ENCODE measurements around the gene GFAP. TPM values are rescaled to one million over a fixed set of nuclear protein-coding genes. Genes with fewer than 3 reads are reported as not detected.

Gene GFAP
- total RNA-seq, 3 donors from 2014 or later (not counting 1 experiment from before 2014, with no cell fraction given) = not detected

DNA sequence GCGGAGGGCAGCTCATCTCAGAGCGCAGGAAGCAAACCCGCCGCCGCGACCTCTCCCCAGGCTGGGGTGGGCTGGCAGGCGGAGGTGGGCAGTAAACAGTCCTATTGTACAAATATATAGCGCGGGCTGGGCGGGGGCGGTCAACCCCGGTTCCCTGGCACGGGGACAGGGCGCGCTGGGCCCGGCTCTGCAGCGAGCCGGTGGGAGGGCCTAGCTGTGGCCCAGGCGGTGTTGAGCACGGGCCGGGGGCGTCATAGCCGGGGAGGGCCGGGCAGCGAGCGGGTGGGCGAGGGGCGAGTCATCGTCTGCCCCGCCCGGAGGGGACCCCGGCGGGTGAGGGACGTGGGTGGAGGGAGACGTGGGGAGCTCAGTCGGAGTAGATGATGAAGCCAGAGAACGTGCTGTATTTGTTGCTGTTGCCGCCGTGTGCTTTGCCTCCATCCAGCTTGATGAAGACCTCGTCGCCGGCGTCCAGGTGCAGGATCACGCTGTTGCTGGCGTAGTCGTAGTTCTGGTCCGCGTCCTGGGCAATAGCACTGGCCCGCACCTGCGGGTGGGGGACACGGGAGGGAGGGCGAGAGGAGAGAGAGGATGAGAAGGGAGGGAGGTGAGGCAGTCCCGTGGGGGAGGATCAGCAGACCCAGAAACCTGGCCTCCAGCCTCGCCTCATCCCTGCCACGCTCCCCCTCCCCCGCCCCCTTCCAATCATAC is 44.7 kb upstream of the GFAP start:
- Mint-ChIP-seq H3K4me3 (no peak overlapping the region), H3K4me1 (peaks cover 0 to 3% of the 10 kb centered on the region in 2 donors)

DNA sequence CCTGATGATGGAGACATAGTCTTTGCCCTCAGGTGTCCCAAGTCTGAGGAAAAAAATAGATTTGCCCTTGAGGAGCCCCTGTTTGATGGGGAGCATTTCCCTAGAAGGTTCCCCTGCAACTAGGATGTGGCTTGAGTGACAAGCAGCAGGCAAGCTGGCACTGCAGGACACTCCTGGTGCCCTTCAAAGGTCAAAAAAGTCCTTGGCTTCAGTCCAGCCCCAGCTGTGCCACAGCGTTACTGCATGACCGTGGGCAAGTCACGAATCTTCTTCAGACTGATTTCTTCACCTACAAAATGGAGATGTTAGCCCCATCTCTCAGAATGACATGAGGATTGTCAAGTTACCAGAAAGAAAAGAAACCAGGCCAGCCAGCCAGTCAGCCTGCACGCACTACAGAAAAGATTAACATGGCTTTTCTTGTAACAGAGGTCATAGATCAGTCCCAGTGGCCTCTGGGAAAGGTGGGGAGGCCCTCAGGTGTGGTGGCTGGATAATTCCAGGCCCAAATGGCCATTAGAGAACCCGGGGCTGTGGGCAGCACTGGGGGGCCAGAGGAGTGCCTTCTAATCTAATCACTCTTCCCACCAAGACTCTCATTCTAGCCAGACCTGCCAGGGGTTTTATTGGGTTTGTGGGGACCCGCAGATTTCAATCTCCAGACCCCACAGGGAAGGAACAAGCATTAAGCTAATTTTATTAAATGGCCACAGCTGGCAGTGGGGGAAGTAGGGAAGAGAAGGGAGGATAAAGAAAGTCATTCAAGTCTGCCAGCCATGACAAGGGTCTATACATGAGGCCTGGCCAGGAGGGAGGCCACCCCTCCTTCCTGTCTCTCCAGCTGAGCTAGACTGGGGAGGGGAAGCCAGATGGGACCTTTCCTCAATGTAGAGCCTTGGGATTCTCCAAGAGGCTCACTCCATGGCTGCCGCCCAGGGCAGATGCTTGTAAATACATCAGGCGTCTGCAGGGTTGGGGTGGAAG is 42.0 kb upstream of the GFAP start:
- intact Hi-C loops (cut with micrococcal nuclease) = no loop called here
- Mint-ChIP-seq H3K27me3 (ENCODE audit: low read depth in 2 of 2) (peaks cover 31 to 34% of the 10 kb centered on the region in 2 donors), H3K36me3 (no peaks in the 10 kb centered on the region), H3K27ac (no peak overlapping the region), H3K4me3 (no peak overlapping the region), H3K4me1 (no peaks in the 10 kb centered on the region), H3K9me3 (no peaks in the 10 kb centered on the region)
- Histone ChIP-seq H3K4me3 (ENCODE audit: low read length) (no peak overlapping the region), H3K36me3 (ENCODE audit: control insufficient read depth, insufficient read depth, low read length) (no peaks in the 10 kb centered on the region), H3K9me3 (ENCODE audit: control insufficient read depth, insufficient read depth, low read length) (no peaks in the 10 kb centered on the region), H3K27ac (ENCODE audit: low read length) (no peak overlapping the region), H3K4me1 (ENCODE audit: control insufficient read depth, insufficient read depth, low read length) (peaks cover 4% of the 10 kb centered on the region), H3K27me3 (ENCODE audit: control insufficient read depth, insufficient read depth, low read length) (peaks cover 19% of the 10 kb centered on the region)
- TF ChIP-seq, protein P1, sequence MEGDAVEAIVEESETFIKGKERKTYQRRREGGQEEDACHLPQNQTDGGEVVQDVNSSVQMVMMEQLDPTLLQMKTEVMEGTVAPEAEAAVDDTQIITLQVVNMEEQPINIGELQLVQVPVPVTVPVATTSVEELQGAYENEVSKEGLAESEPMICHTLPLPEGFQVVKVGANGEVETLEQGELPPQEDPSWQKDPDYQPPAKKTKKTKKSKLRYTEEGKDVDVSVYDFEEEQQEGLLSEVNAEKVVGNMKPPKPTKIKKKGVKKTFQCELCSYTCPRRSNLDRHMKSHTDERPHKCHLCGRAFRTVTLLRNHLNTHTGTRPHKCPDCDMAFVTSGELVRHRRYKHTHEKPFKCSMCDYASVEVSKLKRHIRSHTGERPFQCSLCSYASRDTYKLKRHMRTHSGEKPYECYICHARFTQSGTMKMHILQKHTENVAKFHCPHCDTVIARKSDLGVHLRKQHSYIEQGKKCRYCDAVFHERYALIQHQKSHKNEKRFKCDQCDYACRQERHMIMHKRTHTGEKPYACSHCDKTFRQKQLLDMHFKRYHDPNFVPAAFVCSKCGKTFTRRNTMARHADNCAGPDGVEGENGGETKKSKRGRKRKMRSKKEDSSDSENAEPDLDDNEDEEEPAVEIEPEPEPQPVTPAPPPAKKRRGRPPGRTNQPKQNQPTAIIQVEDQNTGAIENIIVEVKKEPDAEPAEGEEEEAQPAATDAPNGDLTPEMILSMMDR (IDR thresholded peaks at IDR 0.05) = no peak
- DNase-seq (no peak), ATAC-seq (no peak)
- 90% methylated on average over 7 of the region's 8 CpGs for WGBS (ENCODE audit: insufficient coverage)

More for the DNA sequence above, 44.7 kb upstream of the GFAP start:
- H3K27me3 Mint-ChIP-seq (ENCODE audit: low read depth in 2 of 2) = peaks cover 42 to 48% of the 10 kb centered on the region in 2 donors
- H3K27ac Mint-ChIP-seq = no peak overlapping the region
- ATAC-seq = no peak
- intact Hi-C loops (cut with micrococcal nuclease) = no loop called here
- Histone ChIP-seq H3K4me1 (ENCODE audit: control insufficient read depth, insufficient read depth, low read length) (peaks cover 4% of the 10 kb centered on the region), H3K27me3 (ENCODE audit: control insufficient read depth, insufficient read depth, low read length) (peaks cover 23% of the 10 kb centered on the region), H3K27ac (ENCODE audit: low read length) (no peak overlapping the region), H3K9me3 (ENCODE audit: control insufficient read depth, insufficient read depth, low read length) (no peaks in the 10 kb centered on the region), H3K4me3 (ENCODE audit: low read length) (no peak overlapping the region), H3K36me3 (ENCODE audit: control insufficient read depth, insufficient read depth, low read length) (no peaks in the 10 kb centered on the region)
- H3K9me3 Mint-ChIP-seq = no peaks in the 10 kb centered on the region
- peak in 1 of 2 donors; percentile 27 for DNase-seq
- 6% methylated on average over 51 of the region's 56 CpGs for whole genome bisulfite sequencing (ENCODE audit: insufficient coverage)
- H3K36me3 Mint-ChIP-seq = no peaks in the 10 kb centered on the region
- TF ChIP-seq, protein P1 (IDR thresholded peaks at IDR 0.05) = no peak

DNA sequence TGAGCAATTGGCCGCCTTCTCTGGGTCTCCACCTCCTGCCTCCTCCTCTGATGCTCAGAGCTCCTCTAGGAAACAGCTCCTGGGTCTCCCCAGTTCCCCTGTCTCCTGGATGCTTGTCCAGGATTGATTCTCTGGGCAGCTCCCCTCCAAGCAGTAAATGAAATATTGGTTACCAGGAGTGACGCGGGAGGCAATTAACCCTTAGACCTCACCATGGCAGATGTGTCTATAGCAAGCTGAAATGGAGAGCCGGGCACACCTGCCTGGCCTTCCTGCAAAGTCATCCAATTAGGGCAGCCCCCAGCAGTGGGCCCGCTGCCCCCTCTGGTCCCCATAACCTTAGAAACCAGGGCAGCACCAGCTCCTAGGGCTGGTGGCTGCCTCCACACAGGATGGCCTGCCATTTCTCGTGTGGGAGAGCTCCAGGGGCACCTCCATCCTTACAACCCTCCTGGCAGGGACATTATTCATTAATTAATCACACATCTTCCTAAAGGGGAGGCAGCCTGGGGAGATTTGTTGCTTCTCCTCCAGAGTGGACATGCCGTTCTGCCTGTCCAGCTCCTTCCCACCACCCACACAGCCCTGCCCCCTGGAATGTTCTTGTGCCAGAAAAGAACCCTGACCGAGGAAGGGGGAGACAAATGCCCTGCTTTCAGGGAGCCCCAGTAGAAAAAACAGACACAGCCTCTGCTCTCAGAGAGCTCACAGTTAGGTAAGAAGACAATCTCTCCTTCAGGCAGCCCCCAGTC is 40.5 kb upstream of the GFAP start:
- H3K4me3 ChIP-seq (ENCODE audit: low read length) = no peak overlapping the region
- DNase-seq (no peak), ATAC-seq (no peak)
- Mint-ChIP-seq H3K4me1 (no peaks in the 10 kb centered on the region), H3K9me3 (no peaks in the 10 kb centered on the region), H3K36me3 (no peaks in the 10 kb centered on the region), H3K4me3 (no peak overlapping the region), H3K27ac (no peak overlapping the region), H3K27me3 (ENCODE audit: low read depth in 2 of 2) (peaks cover 28 to 30% of the 10 kb centered on the region in 2 donors)
- H3K27me3 ChIP-seq (ENCODE audit: control insufficient read depth, insufficient read depth, low read length) = peaks cover 16% of the 10 kb centered on the region
- TF ChIP-seq, protein P1 (IDR thresholded peaks at IDR 0.05) = no peak
- 84% methylated on average over 8 of the region's 8 CpGs for WGBS (ENCODE audit: insufficient coverage)
- no peaks in the 10 kb centered on the region for H3K36me3 ChIP-seq (ENCODE audit: control insufficient read depth, insufficient read depth, low read length)
- no peak overlapping the region for H3K27ac ChIP-seq (ENCODE audit: low read length)
- intact Hi-C loops (cut with micrococcal nuclease) = no loop called here
- H3K4me1 ChIP-seq (ENCODE audit: control insufficient read depth, insufficient read depth, low read length) = peaks cover 4% of the 10 kb centered on the region
- H3K9me3 ChIP-seq (ENCODE audit: control insufficient read depth, insufficient read depth, low read length) = no peaks in the 10 kb centered on the region
